ENCODE results near the gene ADGRB3. TPM values are rescaled to one million over a fixed set of nuclear protein-coding genes. Genes with fewer than 3 reads are reported as not detected.

The ADGRB3 gene
- polyA plus RNA-seq, 1 of the 3 experiments (the other 2 are of a cell fraction): 0.12 TPM

- DNase-seq: no peak
- Histone ChIP-seq H3K9ac (no peak overlapping the region), H3K4me2 (no peak overlapping the region), H3F3A (replicated peaks; ENCODE audit: insufficient read depth) (no peaks in the 10 kb centered on the region), H3K27me3 (ENCODE audit: insufficient read depth) (no peaks in the 10 kb centered on the region), H3K36me3 (replicated peaks in 1 of 2; ENCODE audit: control insufficient read depth in 1 of 2, insufficient read depth in 2 of 2, low read length in 1 of 2) (no peaks in the 10 kb centered on the region), H2AFZ (ENCODE audit: low read depth) (no peak overlapping the region), H3K4me3 (ENCODE audit: low read depth in 2 of 2, low read length in 1 of 2) (no peak overlapping the region), H3K79me2 (ENCODE audit: insufficient read depth) (no peaks in the 10 kb centered on the region), H3K4me1 (ENCODE audit: control insufficient read depth in 1 of 2, insufficient read depth in 2 of 2, low read depth in 1 of 2, low read length in 1 of 2) (no peaks in the 10 kb centered on the region), H3K9me2 (no peaks in the 10 kb centered on the region), H4K20me1 (ENCODE audit: insufficient read depth) (no peaks in the 10 kb centered on the region), H3K9me3 (no peaks in the 10 kb centered on the region), H3K27ac (ENCODE audit: low read depth in 2 of 2, low read length in 1 of 2) (no peak overlapping the region)
- CTCF ChIA-PET: interaction anchor here (1.5 kb wide), 1 partner anchor 76 kb away, joined by 4 read pairs; no protein-coding TSS in a partner anchor
- POLR2A ChIA-PET: no interaction called here
- TF ChIP-seq RXRA (IDR thresholded peaks at IDR 0.05; ENCODE audit: borderline replicate concordance, low read depth) (no peak), FOXM1 (IDR thresholded peaks at IDR 0.05; ENCODE audit: low read depth) (no peak), NRF1 (IDR thresholded peaks at IDR 0.05; ENCODE audit: low read depth, low read length) (no peak), MAX (IDR thresholded peaks at IDR 0.05; ENCODE audit: low read depth) (no peak), EP300 (IDR thresholded peaks at IDR 0.05; ENCODE audit: borderline replicate concordance in 1 of 2, low read depth in 1 of 2, low read length in 1 of 2) (no peak), JUND (IDR thresholded peaks at IDR 0.05) (no peak), ELF1 (IDR thresholded peaks at IDR 0.05) (no peak), CHD2 (IDR thresholded peaks at IDR 0.05; ENCODE audit: low read length, partially characterized antibody) (no peak), MEF2A (IDR thresholded peaks at IDR 0.05; ENCODE audit: borderline replicate concordance, low read depth) (no peak), TAF1 (IDR thresholded peaks at IDR 0.05; ENCODE audit: borderline replicate concordance, low read depth, low read length) (no peak), CTCF (IDR thresholded peaks at IDR 0.05) (no peak)
These were observed 256.3 kb downstream of the ADGRB3 start for GRCh38 chr6:68891419-68891818.

- Histone ChIP-seq H3F3A (replicated peaks; ENCODE audit: insufficient read depth) (no peaks in the 10 kb centered on the region), H3K4me2 (no peak overlapping the region), H3K4me1 (ENCODE audit: control insufficient read depth in 1 of 2, insufficient read depth in 2 of 2, low read depth in 1 of 2, low read length in 1 of 2) (no peaks in the 10 kb centered on the region), H2AFZ (ENCODE audit: low read depth) (no peak overlapping the region), H3K9me3 (no peaks in the 10 kb centered on the region), H3K79me2 (ENCODE audit: insufficient read depth) (no peaks in the 10 kb centered on the region), H3K9me2 (no peaks in the 10 kb centered on the region), H3K9ac (no peak overlapping the region), H4K20me1 (ENCODE audit: insufficient read depth) (no peaks in the 10 kb centered on the region), H3K27ac (ENCODE audit: low read depth in 2 of 2, low read length in 1 of 2) (no peak overlapping the region), H3K36me3 (replicated peaks in 1 of 2; ENCODE audit: control insufficient read depth in 1 of 2, insufficient read depth in 2 of 2, low read length in 1 of 2) (no peaks in the 10 kb centered on the region), H3K4me3 (ENCODE audit: low read depth in 2 of 2, low read length in 1 of 2) (no peak overlapping the region), H3K27me3 (ENCODE audit: insufficient read depth) (no peaks in the 10 kb centered on the region)
- ChIA-PET CTCF (interaction anchor here (0.9 kb wide), 1 partner anchor 11 kb away, joined by 4 read pairs; no protein-coding TSS in a partner anchor), POLR2A (no interaction called here)
- DNase-seq: no peak
- TF ChIP-seq GABPA (IDR thresholded peaks at IDR 0.05; ENCODE audit: low read depth) (no peak), NRF1 (IDR thresholded peaks at IDR 0.05; ENCODE audit: low read depth, low read length) (no peak)
- WGBS (ENCODE audit: low lambda C conversion rate): 63% methylated on average over 3 of the region's 3 CpGs
These were observed 257.4 kb downstream of the ADGRB3 start for GRCh38 chr6:68892452-68892851.

- Histone ChIP-seq H3K79me2 (ENCODE audit: insufficient read depth) (no peaks in the 10 kb centered on the region), H3K4me1 (ENCODE audit: control insufficient read depth in 1 of 2, insufficient read depth in 2 of 2, low read depth in 1 of 2, low read length in 1 of 2) (no peaks in the 10 kb centered on the region; a peak in 1 of 4 replicates), H3K36me3 (replicated peaks in 1 of 2; ENCODE audit: control insufficient read depth in 1 of 2, insufficient read depth in 2 of 2, low read length in 1 of 2) (no peaks in the 10 kb centered on the region), H3K9ac (no peak overlapping the region), H3F3A (replicated peaks; ENCODE audit: insufficient read depth) (no peaks in the 10 kb centered on the region), H3K9me3 (no peaks in the 10 kb centered on the region), H3K27me3 (ENCODE audit: insufficient read depth) (no peaks in the 10 kb centered on the region), H3K27ac (ENCODE audit: low read depth in 2 of 2, low read length in 1 of 2) (no peak overlapping the region), H4K20me1 (ENCODE audit: insufficient read depth) (no peaks in the 10 kb centered on the region), H3K4me3 (ENCODE audit: low read depth in 2 of 2, low read length in 1 of 2) (no peak overlapping the region), H2AFZ (ENCODE audit: low read depth) (no peak overlapping the region), H3K4me2 (no peak overlapping the region), H3K9me2 (no peaks in the 10 kb centered on the region)
- CTCF ChIA-PET: no interaction called here
- POLR2A ChIA-PET: no interaction called here
- 7% methylated on average over 1 of the region's 1 CpG for WGBS (ENCODE audit: low lambda C conversion rate)
- DNase-seq: no peak
- no peak for TF ChIP-seq GATA2 (CRISPR knock-in tag; IDR thresholded peaks at IDR 0.05)
- no peak for TF ChIP-seq SMC3 (IDR thresholded peaks at IDR 0.05; ENCODE audit: low read depth, low read length)
- TF ChIP-seq MXI1 (IDR thresholded peaks at IDR 0.05; ENCODE audit: low read depth, low read length): no peak
- TF ChIP-seq JUND (IDR thresholded peaks at IDR 0.05): no peak
- no peak for TF ChIP-seq RAD21 (IDR thresholded peaks at IDR 0.05; ENCODE audit: low read length)
- no peak for TF ChIP-seq TEAD4 (IDR thresholded peaks at IDR 0.05; ENCODE audit: borderline replicate concordance, insufficient read depth)
- TF ChIP-seq, protein P1, sequence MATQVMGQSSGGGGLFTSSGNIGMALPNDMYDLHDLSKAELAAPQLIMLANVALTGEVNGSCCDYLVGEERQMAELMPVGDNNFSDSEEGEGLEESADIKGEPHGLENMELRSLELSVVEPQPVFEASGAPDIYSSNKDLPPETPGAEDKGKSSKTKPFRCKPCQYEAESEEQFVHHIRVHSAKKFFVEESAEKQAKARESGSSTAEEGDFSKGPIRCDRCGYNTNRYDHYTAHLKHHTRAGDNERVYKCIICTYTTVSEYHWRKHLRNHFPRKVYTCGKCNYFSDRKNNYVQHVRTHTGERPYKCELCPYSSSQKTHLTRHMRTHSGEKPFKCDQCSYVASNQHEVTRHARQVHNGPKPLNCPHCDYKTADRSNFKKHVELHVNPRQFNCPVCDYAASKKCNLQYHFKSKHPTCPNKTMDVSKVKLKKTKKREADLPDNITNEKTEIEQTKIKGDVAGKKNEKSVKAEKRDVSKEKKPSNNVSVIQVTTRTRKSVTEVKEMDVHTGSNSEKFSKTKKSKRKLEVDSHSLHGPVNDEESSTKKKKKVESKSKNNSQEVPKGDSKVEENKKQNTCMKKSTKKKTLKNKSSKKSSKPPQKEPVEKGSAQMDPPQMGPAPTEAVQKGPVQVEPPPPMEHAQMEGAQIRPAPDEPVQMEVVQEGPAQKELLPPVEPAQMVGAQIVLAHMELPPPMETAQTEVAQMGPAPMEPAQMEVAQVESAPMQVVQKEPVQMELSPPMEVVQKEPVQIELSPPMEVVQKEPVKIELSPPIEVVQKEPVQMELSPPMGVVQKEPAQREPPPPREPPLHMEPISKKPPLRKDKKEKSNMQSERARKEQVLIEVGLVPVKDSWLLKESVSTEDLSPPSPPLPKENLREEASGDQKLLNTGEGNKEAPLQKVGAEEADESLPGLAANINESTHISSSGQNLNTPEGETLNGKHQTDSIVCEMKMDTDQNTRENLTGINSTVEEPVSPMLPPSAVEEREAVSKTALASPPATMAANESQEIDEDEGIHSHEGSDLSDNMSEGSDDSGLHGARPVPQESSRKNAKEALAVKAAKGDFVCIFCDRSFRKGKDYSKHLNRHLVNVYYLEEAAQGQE (IDR thresholded peaks at IDR 0.05; ENCODE audit: low read depth, low read length): no peak
- TF ChIP-seq NFIC (IDR thresholded peaks at IDR 0.05; ENCODE audit: borderline replicate concordance): no peak
- TF ChIP-seq MEF2A (IDR thresholded peaks at IDR 0.05; ENCODE audit: borderline replicate concordance, low read depth): no peak
- TF ChIP-seq FOXJ3 (CRISPR knock-in tag; IDR thresholded peaks at IDR 0.05): no peak
These were observed 260.8 kb downstream of the ADGRB3 start for GRCh38 chr6:68895929-68896328.
